ENCODE measurements around the gene ZNF84. TPM values are rescaled to one million over a fixed set of nuclear protein-coding genes. Genes with fewer than 3 reads are reported as not detected.

Gene ZNF84
- total and polyA plus RNA-seq, 4 donors: 3.2 to 15.6 (median 7.1) TPM

DNA sequence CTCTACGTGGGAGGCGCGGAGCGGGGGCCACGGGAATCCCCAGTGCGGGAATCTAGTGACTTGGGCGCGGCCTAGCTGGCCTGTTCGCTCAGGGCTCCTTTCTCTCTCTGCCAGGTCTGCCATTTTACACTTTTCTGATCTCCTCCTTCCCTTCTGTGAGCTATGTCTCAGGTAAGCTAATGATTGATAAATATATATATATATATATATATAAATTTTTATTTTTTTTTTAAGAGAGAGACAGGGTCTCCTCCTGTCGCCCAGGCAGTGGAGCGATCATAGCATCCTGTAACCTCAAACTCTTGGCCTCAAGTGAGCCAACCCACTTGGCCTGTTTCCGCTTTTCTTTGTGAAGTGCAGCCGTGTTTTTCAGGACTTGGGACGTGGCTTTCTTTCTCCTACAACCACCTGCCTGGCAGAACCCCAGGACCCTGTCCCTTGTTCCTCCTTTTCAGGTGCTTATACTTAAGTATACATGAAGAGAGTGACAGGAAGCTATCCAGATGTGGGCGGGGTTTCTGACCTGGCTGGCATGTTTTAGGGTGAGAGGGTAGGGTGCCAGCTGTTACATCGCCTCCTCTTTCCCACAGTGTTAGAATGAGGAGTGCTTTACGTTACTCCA is 44.0 kb downstream of the ZNF84 start:
- DNase-seq (ENCODE audit: low spot score): no peak
- Histone ChIP-seq H3K4me3 (ENCODE audit: low read depth in 1 of 3, low read length in 3 of 3) (peak overlapping the region; percentile 88 to 95 (median 90)), H3K27ac (ENCODE audit: low read depth in 1 of 2, low read length in 2 of 2) (peak overlapping the region; percentile 99 to 100), H3K9me3 (ENCODE audit: control insufficient read depth in 4 of 4, low read length in 3 of 4) (peaks cover 39 to 62% (median 46%) of the 10 kb centered on the region in 4 donors), H3K4me1 (ENCODE audit: control insufficient read depth in 4 of 4, insufficient read depth in 4 of 4, low read length in 3 of 4) (peaks cover 2 to 11% (median 7%) of the 10 kb centered on the region in 4 donors), H3K36me3 (ENCODE audit: control insufficient read depth in 4 of 4, insufficient read depth in 3 of 4, low read depth in 1 of 4, low read length in 3 of 4) (peaks cover 17 to 42% (median 37%) of the 10 kb centered on the region in 4 donors), H3K27me3 (ENCODE audit: control insufficient read depth in 4 of 4, insufficient read depth in 4 of 4, low read length in 3 of 4) (no peaks in the 10 kb centered on the region), H3K9ac (ENCODE audit: low read depth in 1 of 2, low read length in 2 of 2) (peak overlapping the region; percentile 45 to 86)
- TF ChIP-seq GABPA (IDR thresholded peaks at IDR 0.05 in 1 of 2, conservative IDR thresholded peaks at IDR 0.05 in 1 of 2): no peak
- no peak for TF ChIP-seq SP1 (IDR thresholded peaks at IDR 0.05)
- TF ChIP-seq EGR1 (IDR thresholded peaks at IDR 0.05; ENCODE audit: low read depth in 2 of 2): no peak
- TF ChIP-seq NR2F2 (IDR thresholded peaks at IDR 0.05): no peak
- no peak for TF ChIP-seq YY1 (IDR thresholded peaks at IDR 0.05)
- TF ChIP-seq, protein P1, sequence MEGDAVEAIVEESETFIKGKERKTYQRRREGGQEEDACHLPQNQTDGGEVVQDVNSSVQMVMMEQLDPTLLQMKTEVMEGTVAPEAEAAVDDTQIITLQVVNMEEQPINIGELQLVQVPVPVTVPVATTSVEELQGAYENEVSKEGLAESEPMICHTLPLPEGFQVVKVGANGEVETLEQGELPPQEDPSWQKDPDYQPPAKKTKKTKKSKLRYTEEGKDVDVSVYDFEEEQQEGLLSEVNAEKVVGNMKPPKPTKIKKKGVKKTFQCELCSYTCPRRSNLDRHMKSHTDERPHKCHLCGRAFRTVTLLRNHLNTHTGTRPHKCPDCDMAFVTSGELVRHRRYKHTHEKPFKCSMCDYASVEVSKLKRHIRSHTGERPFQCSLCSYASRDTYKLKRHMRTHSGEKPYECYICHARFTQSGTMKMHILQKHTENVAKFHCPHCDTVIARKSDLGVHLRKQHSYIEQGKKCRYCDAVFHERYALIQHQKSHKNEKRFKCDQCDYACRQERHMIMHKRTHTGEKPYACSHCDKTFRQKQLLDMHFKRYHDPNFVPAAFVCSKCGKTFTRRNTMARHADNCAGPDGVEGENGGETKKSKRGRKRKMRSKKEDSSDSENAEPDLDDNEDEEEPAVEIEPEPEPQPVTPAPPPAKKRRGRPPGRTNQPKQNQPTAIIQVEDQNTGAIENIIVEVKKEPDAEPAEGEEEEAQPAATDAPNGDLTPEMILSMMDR (IDR thresholded peaks at IDR 0.05; ENCODE audit: low read depth, low read length, missing input control): no peak
- TF ChIP-seq, protein P2, sequence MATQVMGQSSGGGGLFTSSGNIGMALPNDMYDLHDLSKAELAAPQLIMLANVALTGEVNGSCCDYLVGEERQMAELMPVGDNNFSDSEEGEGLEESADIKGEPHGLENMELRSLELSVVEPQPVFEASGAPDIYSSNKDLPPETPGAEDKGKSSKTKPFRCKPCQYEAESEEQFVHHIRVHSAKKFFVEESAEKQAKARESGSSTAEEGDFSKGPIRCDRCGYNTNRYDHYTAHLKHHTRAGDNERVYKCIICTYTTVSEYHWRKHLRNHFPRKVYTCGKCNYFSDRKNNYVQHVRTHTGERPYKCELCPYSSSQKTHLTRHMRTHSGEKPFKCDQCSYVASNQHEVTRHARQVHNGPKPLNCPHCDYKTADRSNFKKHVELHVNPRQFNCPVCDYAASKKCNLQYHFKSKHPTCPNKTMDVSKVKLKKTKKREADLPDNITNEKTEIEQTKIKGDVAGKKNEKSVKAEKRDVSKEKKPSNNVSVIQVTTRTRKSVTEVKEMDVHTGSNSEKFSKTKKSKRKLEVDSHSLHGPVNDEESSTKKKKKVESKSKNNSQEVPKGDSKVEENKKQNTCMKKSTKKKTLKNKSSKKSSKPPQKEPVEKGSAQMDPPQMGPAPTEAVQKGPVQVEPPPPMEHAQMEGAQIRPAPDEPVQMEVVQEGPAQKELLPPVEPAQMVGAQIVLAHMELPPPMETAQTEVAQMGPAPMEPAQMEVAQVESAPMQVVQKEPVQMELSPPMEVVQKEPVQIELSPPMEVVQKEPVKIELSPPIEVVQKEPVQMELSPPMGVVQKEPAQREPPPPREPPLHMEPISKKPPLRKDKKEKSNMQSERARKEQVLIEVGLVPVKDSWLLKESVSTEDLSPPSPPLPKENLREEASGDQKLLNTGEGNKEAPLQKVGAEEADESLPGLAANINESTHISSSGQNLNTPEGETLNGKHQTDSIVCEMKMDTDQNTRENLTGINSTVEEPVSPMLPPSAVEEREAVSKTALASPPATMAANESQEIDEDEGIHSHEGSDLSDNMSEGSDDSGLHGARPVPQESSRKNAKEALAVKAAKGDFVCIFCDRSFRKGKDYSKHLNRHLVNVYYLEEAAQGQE (IDR thresholded peaks at IDR 0.05): no peak
- TF ChIP-seq, protein P3, sequence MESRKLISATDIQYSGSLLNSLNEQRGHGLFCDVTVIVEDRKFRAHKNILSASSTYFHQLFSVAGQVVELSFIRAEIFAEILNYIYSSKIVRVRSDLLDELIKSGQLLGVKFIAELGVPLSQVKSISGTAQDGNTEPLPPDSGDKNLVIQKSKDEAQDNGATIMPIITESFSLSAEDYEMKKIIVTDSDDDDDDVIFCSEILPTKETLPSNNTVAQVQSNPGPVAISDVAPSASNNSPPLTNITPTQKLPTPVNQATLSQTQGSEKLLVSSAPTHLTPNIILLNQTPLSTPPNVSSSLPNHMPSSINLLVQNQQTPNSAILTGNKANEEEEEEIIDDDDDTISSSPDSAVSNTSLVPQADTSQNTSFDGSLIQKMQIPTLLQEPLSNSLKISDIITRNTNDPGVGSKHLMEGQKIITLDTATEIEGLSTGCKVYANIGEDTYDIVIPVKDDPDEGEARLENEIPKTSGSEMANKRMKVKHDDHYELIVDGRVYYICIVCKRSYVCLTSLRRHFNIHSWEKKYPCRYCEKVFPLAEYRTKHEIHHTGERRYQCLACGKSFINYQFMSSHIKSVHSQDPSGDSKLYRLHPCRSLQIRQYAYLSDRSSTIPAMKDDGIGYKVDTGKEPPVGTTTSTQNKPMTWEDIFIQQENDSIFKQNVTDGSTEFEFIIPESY (IDR thresholded peaks at IDR 0.05): no peak
- TF ChIP-seq, protein P4, sequence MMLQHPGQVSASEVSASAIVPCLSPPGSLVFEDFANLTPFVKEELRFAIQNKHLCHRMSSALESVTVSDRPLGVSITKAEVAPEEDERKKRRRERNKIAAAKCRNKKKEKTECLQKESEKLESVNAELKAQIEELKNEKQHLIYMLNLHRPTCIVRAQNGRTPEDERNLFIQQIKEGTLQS (IDR thresholded peaks at IDR 0.05): no peak
- TF ChIP-seq TAF1 (conservative IDR thresholded peaks at IDR 0.05): no peak
- TF ChIP-seq JUND (IDR thresholded peaks at IDR 0.05): no peak
- no peak for TF ChIP-seq RXRA (IDR thresholded peaks at IDR 0.05)
- 26% methylated on average over 17 of the region's 17 CpGs for WGBS

DNA sequence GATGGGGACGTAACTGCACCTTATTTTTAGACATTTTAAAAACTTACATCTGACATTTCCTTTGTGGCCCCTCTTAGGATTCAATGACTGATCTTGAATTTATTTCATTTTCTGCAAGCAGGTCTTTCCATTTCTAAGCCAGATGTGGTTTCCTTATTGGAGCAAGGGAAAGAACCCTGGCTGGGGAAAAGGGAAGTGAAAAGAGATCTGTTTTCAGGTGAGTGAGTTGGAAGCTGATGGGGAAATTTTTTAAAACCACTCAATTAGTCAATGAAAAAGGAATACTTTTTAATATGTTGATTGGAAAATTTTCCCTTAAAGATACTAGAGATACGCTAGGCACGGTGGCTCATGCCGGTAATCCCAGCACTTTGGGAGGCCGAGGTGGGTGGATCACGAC is 46.0 kb downstream of the ZNF84 start:
- peak overlapping the region in 2 of 3 donors; percentile 44 to 95 for H3K4me3 ChIP-seq (ENCODE audit: low read depth in 1 of 3, low read length in 3 of 3)
- no peak overlapping the region for H3K9ac ChIP-seq (ENCODE audit: low read depth in 1 of 2, low read length in 2 of 2)
- no peak for DNase-seq (ENCODE audit: low spot score)
- no peaks in the 10 kb centered on the region for H3K27me3 ChIP-seq (ENCODE audit: control insufficient read depth in 4 of 4, insufficient read depth in 4 of 4, low read length in 3 of 4)
- 98% methylated on average over 6 of the region's 6 CpGs for WGBS
- H3K27ac ChIP-seq (ENCODE audit: low read depth in 1 of 2, low read length in 2 of 2): no peak overlapping the region
- peaks cover 35 to 65% (median 46%) of the 10 kb centered on the region in 4 donors for H3K9me3 ChIP-seq (ENCODE audit: control insufficient read depth in 4 of 4, low read length in 3 of 4)
- peaks cover 2 to 11% (median 7%) of the 10 kb centered on the region in 4 donors for H3K4me1 ChIP-seq (ENCODE audit: control insufficient read depth in 4 of 4, insufficient read depth in 4 of 4, low read length in 3 of 4)
- H3K36me3 ChIP-seq (ENCODE audit: control insufficient read depth in 4 of 4, insufficient read depth in 3 of 4, low read depth in 1 of 4, low read length in 3 of 4): peaks cover 19 to 60% (median 56%) of the 10 kb centered on the region in 4 donors
- TF ChIP-seq JUND (IDR thresholded peaks at IDR 0.05) (no peak), TAF1 (conservative IDR thresholded peaks at IDR 0.05) (no peak), RAD21 (IDR thresholded peaks at IDR 0.05) (no peak), FOXA1 (IDR thresholded peaks at IDR 0.05) (no peak), EGR1 (IDR thresholded peaks at IDR 0.05; ENCODE audit: low read depth in 2 of 2) (no peak), YY1 (IDR thresholded peaks at IDR 0.05) (no peak), GABPA (IDR thresholded peaks at IDR 0.05 in 1 of 2, conservative IDR thresholded peaks at IDR 0.05 in 1 of 2) (no peak), SP1 (IDR thresholded peaks at IDR 0.05) (no peak)
- TF ChIP-seq, protein P1 (IDR thresholded peaks at IDR 0.05; ENCODE audit: low read depth, low read length, missing input control): no peak
- TF ChIP-seq, protein P4 (IDR thresholded peaks at IDR 0.05): no peak
- TF ChIP-seq, protein P5, sequence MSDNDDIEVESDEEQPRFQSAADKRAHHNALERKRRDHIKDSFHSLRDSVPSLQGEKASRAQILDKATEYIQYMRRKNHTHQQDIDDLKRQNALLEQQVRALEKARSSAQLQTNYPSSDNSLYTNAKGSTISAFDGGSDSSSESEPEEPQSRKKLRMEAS (IDR thresholded peaks at IDR 0.05): no peak
- TF ChIP-seq, protein P2 (IDR thresholded peaks at IDR 0.05): no peak

Data from liver (tissue), 9 donors.